Thyroid gland (tissue), 4 donors: ENCODE results near the gene HNRNPR.

Experiments used
- CTCF ChIP-seq, 6 experiments: fragments of 200-600 bp in 3 of 6; fragments of 450-650 bp in 3 of 6; sonication (generic) in 3 of 6; IDR thresholded peaks; one replicate each; pipeline ENCODE4 v1.5.1; 2016 to 2019; ENCODE audit warnings: antibody characterized with exemption in 6 of 6, mild to moderate bottlenecking in 2 of 6, inconsistent platforms in 1 of 6, moderate library complexity in 1 of 6
- POLR2A ChIP-seq, 2 donors: fragments of 450-650 bp; IDR thresholded peaks; one replicate each; pipeline ENCODE4 v1.6.1; 2017; ENCODE audit warnings: antibody characterized with exemption in 2 of 2, mild to moderate bottlenecking in 2 of 2, moderate library complexity in 1 of 2

DNA sequence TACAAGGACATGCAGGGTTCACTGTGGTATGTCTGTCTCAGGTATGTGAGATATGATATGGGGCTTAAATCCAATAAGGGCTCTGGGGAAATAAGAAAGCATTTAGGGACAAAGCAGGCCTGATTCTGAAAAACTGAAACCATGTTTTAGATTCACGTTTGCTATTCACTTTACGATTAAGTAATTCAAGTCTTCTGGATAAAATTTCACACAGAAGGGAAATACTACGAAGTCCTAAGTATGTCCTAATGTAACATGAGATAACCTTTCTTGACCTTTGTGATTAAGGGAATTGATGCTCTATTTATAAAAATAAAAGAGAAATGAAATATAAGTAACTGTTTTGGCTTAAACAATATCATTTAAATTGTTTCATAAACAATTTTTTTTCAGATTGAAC lies 55.4 kb downstream of the HNRNPR start:
- no peak for TF ChIP-seq CTCF (IDR thresholded peaks at IDR 0.05)
- no peak for TF ChIP-seq POLR2A (IDR thresholded peaks at IDR 0.05)
